Neural cell (in vitro differentiated cells): ENCODE data around the gene NOM1. TPM values are rescaled to one million over a fixed set of nuclear protein-coding genes. Genes with fewer than 3 reads are reported as not detected.
"Not testable (repeated sequence)": the region's sequence is repeated elsewhere in the genome, so short reads cannot be mapped to it uniquely, and the experiment has no call there.

Experiments
- H2AFZ ChIP-seq: fragments of 200-600, 300-800 bp; sonication (generic), shearing (Covaris generic); 2 replicates; pipeline ENCODE4 v1.6.0; 2014; ENCODE audit warnings: low read depth, mild to moderate bottlenecking, antibody characterized with exemption, low read length, moderate library complexity
- H3F3A ChIP-seq: fragments of 200-600 bp; shearing (Covaris generic); 2 replicates; pipeline ENCODE4 v1.6.1; 2016; ENCODE audit warnings: mild to moderate bottlenecking, moderate library complexity, mixed read lengths, antibody characterized with exemption, low read length; ENCODE audit not compliant: insufficient read depth, poor library complexity, severe bottlenecking
- H3K27ac ChIP-seq: fragments of 200-600, 300-800 bp; sonication (generic), shearing (Covaris generic); 2 replicates; pipeline ENCODE4 v1.5.1; 2014; ENCODE audit warnings: mild to moderate bottlenecking, low read length, moderate library complexity
- H3K27me3 ChIP-seq: fragments of 300-800, 200-600 bp; sonication (generic), shearing (Covaris generic); 2 replicates; pipeline ENCODE4 v1.6.0; 2014; ENCODE audit warnings: mild to moderate bottlenecking, low read depth, low read length, moderate library complexity; ENCODE audit not compliant: insufficient read depth
- H3K36me3 ChIP-seq: fragments of 300-800, 200-600 bp; sonication (generic), shearing (Covaris generic); 2 replicates; pipeline ENCODE4 v1.5.1; 2014; ENCODE audit warnings: mild to moderate bottlenecking, antibody characterized with exemption, low read length, moderate library complexity; ENCODE audit not compliant: insufficient read depth
- H3K4me2 ChIP-seq: fragments of 300-800, 200-600 bp; sonication (generic), shearing (Covaris generic); 2 replicates; pipeline ENCODE4 v1.6.0; 2014; ENCODE audit warnings: mild to moderate bottlenecking, low read length
- H3K4me3 ChIP-seq: fragments of 300-800, 200-600 bp; sonication (generic), shearing (Covaris generic); 2 replicates; pipeline ENCODE4 v1.5.1; 2014; ENCODE audit warnings: mild to moderate bottlenecking, low read length, moderate library complexity
- H3K79me2 ChIP-seq: fragments of 200-600 bp; shearing (Covaris generic); replicated peaks from 2 replicates; pipeline ENCODE4 v1.6.0; 2014; ENCODE audit warnings: mild to moderate bottlenecking, low read length, moderate library complexity; ENCODE audit not compliant: insufficient read depth
- H3K9ac ChIP-seq: fragments of 300-800, 200-600 bp; sonication (generic), shearing (Covaris generic); 2 replicates; pipeline ENCODE4 v1.6.1; 2016; ENCODE audit warnings: mild to moderate bottlenecking, low read length, mixed read lengths
- H3K9me2 ChIP-seq: fragments of 200-600 bp; shearing (Covaris generic); 2 replicates; pipeline ENCODE4 v1.6.1; 2016; ENCODE audit warnings: mild to moderate bottlenecking, low read length, mixed read lengths; ENCODE audit not compliant: insufficient read depth
- H3K9me3 ChIP-seq: fragments of 200-600, 300-800 bp; sonication (generic), shearing (Covaris generic); 2 replicates; pipeline ENCODE4 v1.6.1; 2016; ENCODE audit warnings: mild to moderate bottlenecking, mixed run types, low read length, moderate library complexity, mixed read lengths
- H4K20me1 ChIP-seq: fragments of 200-600 bp; shearing (Covaris generic); 2 replicates; pipeline ENCODE4 v1.6.1; 2016; ENCODE audit warnings: mild to moderate bottlenecking, mixed run types; ENCODE audit not compliant: insufficient read depth
- CTCF ChIP-seq: fragments of 450-650 bp; IDR thresholded peaks from 2 replicates; pipeline ENCODE4 v1.5.1; 2014; ENCODE audit warnings: antibody characterized with exemption, mild to moderate bottlenecking, moderate library complexity; ENCODE audit not compliant: poor library complexity, severe bottlenecking
- EP300 ChIP-seq: fragments of 450-650 bp; conservative IDR thresholded peaks from 2 replicates; pipeline ENCODE4 v1.6.1; 2014; ENCODE audit warnings: antibody characterized with exemption, mild to moderate bottlenecking, moderate library complexity; ENCODE audit not compliant: poor library complexity, severe bottlenecking
- EZH2 ChIP-seq: fragments of 200-600, 300-800 bp; shearing (Covaris generic), sonication (generic); IDR thresholded peaks from 2 replicates; pipeline ENCODE4 v1.6.1; 2014; ENCODE audit warnings: antibody characterized with exemption, low read length, borderline replicate concordance, mild to moderate bottlenecking; ENCODE audit not compliant: insufficient read depth, poor library complexity, severe bottlenecking
- MXI1 ChIP-seq: fragments of 450-650 bp; conservative IDR thresholded peaks from 2 replicates; pipeline ENCODE4 v1.6.1; 2014; ENCODE audit warnings: antibody characterized with exemption, mild to moderate bottlenecking; ENCODE audit not compliant: poor library complexity, severe bottlenecking
- POLR2AphosphoS5 ChIP-seq: IDR thresholded peaks from 2 replicates; pipeline ENCODE4 v1.6.1; 2012
- RAD21 ChIP-seq: fragments of 450-650 bp; conservative IDR thresholded peaks from 2 replicates; pipeline ENCODE4 v1.6.1; 2014; ENCODE audit warnings: antibody characterized with exemption, mild to moderate bottlenecking, moderate library complexity
- REST ChIP-seq: IDR thresholded peaks from 2 replicates; pipeline ENCODE4 v1.6.1; 2012; ENCODE audit warnings: borderline replicate concordance
- SMC3 ChIP-seq: fragments of 450-650 bp; conservative IDR thresholded peaks from 2 replicates; pipeline ENCODE4 v1.6.1; 2014; ENCODE audit warnings: antibody characterized with exemption, mild to moderate bottlenecking, moderate library complexity; ENCODE audit not compliant: poor library complexity
- TAF1 ChIP-seq: IDR thresholded peaks from 2 replicates; pipeline ENCODE4 v1.6.1; 2012; ENCODE audit warnings: low read depth
- polyA plus RNA-seq: library from polyadenylated mRNA; depleted of rRNA; stranded (reverse); fragments of >200 nt; gene quantifications from 2 replicates; pipeline ENCODE4 v1.2.3, GENCODE V29; 2014

The NOM1 gene
- polyA plus RNA-seq, 1 donor from 2014 or later: 22.5 TPM

- no peaks in the 10 kb centered on the region for H3K36me3 ChIP-seq
- H3K4me2 ChIP-seq: no peak overlapping the region
- no peaks in the 10 kb centered on the region for H3K9me3 ChIP-seq
- no peaks in the 10 kb centered on the region for H3F3A ChIP-seq
- H3K27me3 ChIP-seq: no peaks in the 10 kb centered on the region
- H2AFZ ChIP-seq: no peak overlapping the region
- H3K27ac ChIP-seq: no peak overlapping the region
- H3K9ac ChIP-seq: no peak overlapping the region
- no peaks in the 10 kb centered on the region for H3K9me2 ChIP-seq
- TF ChIP-seq CTCF (no peak), EZH2 (no peak), SMC3 (no peak), TAF1 (no peak), POLR2AphosphoS5 (no peak), EP300 (no peak), REST (no peak), MXI1 (no peak), RAD21 (no peak)
- H3K79me2 ChIP-seq: no peaks in the 10 kb centered on the region
- no peaks in the 10 kb centered on the region for H4K20me1 ChIP-seq
- no peak overlapping the region for H3K4me3 ChIP-seq
Measured at GRCh38 chr7:156920076-156920475, 29.4 kb upstream of the NOM1 start.

- not testable (repeated sequence) for H3K9ac ChIP-seq, H3K9me2 ChIP-seq, H4K20me1 ChIP-seq, H3F3A ChIP-seq, H3K79me2 ChIP-seq, H3K27me3 ChIP-seq, H3K4me2 ChIP-seq, H3K27ac ChIP-seq, H3K9me3 ChIP-seq, H3K4me3 ChIP-seq, H2AFZ ChIP-seq, H3K36me3 ChIP-seq
Measured at GRCh38 chr7:156920487-156921373, 28.8 kb upstream of the NOM1 start.

GRCh38 chr7:156922304-156922703 is 27.2 kb upstream of the NOM1 start:
- H3K4me3 ChIP-seq, H3K9ac ChIP-seq, H3K79me2 ChIP-seq, H3K9me3 ChIP-seq, H3K27me3 ChIP-seq, H3F3A ChIP-seq, H3K27ac ChIP-seq, H4K20me1 ChIP-seq, H2AFZ ChIP-seq, H3K36me3 ChIP-seq, H3K9me2 ChIP-seq, H3K4me2 ChIP-seq: not testable (repeated sequence)

GRCh38 chr7:156925821-156926220 is 23.7 kb upstream of the NOM1 start:
- H2AFZ ChIP-seq, H3F3A ChIP-seq, H3K79me2 ChIP-seq: not testable (repeated sequence)

More at GRCh38 chr7:156925821-156926220, 23.7 kb upstream of the NOM1 start:
- H4K20me1 ChIP-seq, H3K9me2 ChIP-seq, H3K4me3 ChIP-seq, H3K27ac ChIP-seq, H3K4me2 ChIP-seq, H3K27me3 ChIP-seq, H3K36me3 ChIP-seq, H3K9ac ChIP-seq, H3K9me3 ChIP-seq: not testable (repeated sequence)
